DND-41 (cell line): Measurements from ENCODE around the gene YEATS4.

ENCODE experiments used
- ATAC-seq: fragments of 200-7000 bp; cut with Tn5 transposase; 3 replicates; pipeline ENCODE4 v1.9.1; 2021; ENCODE audit warnings: low read depth; ENCODE audit not compliant: insufficient read depth
- DNase-seq: peaks from one replicate; pipeline ENCODE4 v3.0.0-alpha.2; 2020
- H2AFZ ChIP-seq: 2 replicates; pipeline ENCODE4 v1.6.0; 2012; ENCODE audit warnings: low read depth, low read length
- H3K27ac ChIP-seq: 2 replicates; pipeline ENCODE4 v1.5.1; 2012; ENCODE audit warnings: low read length, inconsistent platforms
- H3K27me3 ChIP-seq: fragments of 200-600 bp; sonication (generic); 2 replicates; pipeline ENCODE4 v1.6.0; 2012; ENCODE audit warnings: low read length, mild to moderate bottlenecking, inconsistent platforms; ENCODE audit not compliant: insufficient read depth, poor library complexity
- H3K36me3 ChIP-seq: 2 replicates; pipeline ENCODE4 v1.5.1; 2012; ENCODE audit warnings: low read length, inconsistent platforms; ENCODE audit not compliant: insufficient read depth
- H3K4me1 ChIP-seq: 2 replicates; pipeline ENCODE4 v1.5.1; 2012; ENCODE audit warnings: mild to moderate bottlenecking, low read length; ENCODE audit not compliant: insufficient read depth
- H3K4me2 ChIP-seq: 2 replicates; pipeline ENCODE4 v1.6.0; 2012; ENCODE audit warnings: mild to moderate bottlenecking, moderate library complexity, low read length, inconsistent platforms; ENCODE audit not compliant: insufficient read depth
- H3K4me3 ChIP-seq, 2 experiments: fragments of 200-600 bp in 1 of 2; shearing (Covaris generic) in 1 of 2; 2 replicates each; pipeline ENCODE4 v1.5.1; 2012 to 2016; ENCODE audit warnings: inconsistent platforms in 2 of 2, low read length in 2 of 2, mild to moderate bottlenecking in 2 of 2, low read depth in 1 of 2, moderate library complexity in 1 of 2
- H3K79me2 ChIP-seq: 2 replicates; pipeline ENCODE4 v1.6.0; 2012; ENCODE audit warnings: low read length, inconsistent platforms; ENCODE audit not compliant: insufficient read depth
- H3K9ac ChIP-seq: 2 replicates; pipeline ENCODE4 v1.6.0; 2012; ENCODE audit warnings: low read depth, mild to moderate bottlenecking, inconsistent platforms, low read length, moderate library complexity
- H3K9me3 ChIP-seq: 2 replicates; pipeline ENCODE4 v1.5.1; 2012; ENCODE audit warnings: low read length, moderate library complexity, mild to moderate bottlenecking, inconsistent platforms; ENCODE audit not compliant: insufficient read depth, severe bottlenecking
- H4K20me1 ChIP-seq: 2 replicates; pipeline ENCODE4 v1.6.0; 2012; ENCODE audit warnings: low read length; ENCODE audit not compliant: insufficient read depth
- CTCF ChIP-seq: IDR thresholded peaks from 2 replicates; pipeline ENCODE4 v1.5.1; 2012; ENCODE audit warnings: borderline replicate concordance, low read length, moderate library complexity, mild to moderate bottlenecking; ENCODE audit not compliant: poor library complexity, severe bottlenecking; ENCODE audit errors: extremely low read depth
- EZH2 ChIP-seq: IDR thresholded peaks from 3 replicates; pipeline ENCODE4 v1.6.1; 2012; ENCODE audit warnings: borderline replicate concordance, low read depth, mild to moderate bottlenecking, moderate library complexity, low read length, inconsistent platforms; ENCODE audit not compliant: severe bottlenecking

Gene YEATS4

GRCh38 chr12:69328426-69328825, 31.1 kb upstream of the YEATS4 start:
- Histone ChIP-seq H3K27ac (no peak overlapping the region), H3K4me1 (peaks cover 16% of the 10 kb centered on the region), H3K9me3 (no peaks in the 10 kb centered on the region), H3K9ac (no peak overlapping the region), H3K4me3 (no peak overlapping the region), H4K20me1 (no peaks in the 10 kb centered on the region), H3K79me2 (no peaks in the 10 kb centered on the region), H3K4me2 (no peak overlapping the region), H2AFZ (no peak overlapping the region), H3K36me3 (no peaks in the 10 kb centered on the region), H3K27me3 (peaks cover 15% of the 10 kb centered on the region)
- DNase-seq: no peak
- no peak for TF ChIP-seq CTCF
- ATAC-seq: no peak

DNA sequence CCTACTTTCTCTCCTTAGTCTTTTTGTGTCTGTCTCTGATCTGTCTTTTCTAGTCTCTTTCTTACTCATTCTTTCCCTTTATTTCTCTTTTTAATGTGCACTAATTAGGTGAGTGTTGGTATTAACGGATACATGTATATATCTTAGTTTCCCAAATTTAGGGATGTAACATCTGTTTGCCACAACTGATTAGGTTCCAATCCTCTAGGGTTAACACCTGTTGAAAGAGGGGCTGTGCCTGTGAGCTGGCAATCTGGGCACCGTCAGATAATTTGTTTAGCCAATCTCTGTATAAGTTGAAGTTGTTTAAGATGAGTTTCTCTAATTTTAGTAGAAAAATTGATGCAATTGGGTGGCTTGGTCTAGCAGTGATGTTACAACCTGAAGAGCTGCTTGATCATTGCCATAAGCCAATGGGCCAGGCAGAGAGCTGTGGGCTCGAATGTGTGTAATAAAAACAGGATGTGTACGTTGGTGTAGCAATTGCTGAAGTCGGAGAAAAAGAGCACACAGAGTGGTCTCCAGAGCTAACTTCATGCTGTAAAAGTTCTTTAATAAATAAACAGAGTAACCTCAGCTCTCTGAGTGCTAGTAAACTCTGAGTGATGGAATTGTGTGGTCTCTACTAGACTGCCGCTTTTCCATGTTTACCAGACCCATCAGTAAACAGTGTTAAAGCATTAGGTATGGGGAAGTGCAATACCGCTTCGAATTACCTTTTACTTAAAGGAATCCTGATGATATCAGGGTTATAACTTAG, 29.7 kb upstream of the YEATS4 start:
- no peak for DNase-seq
- Histone ChIP-seq H3K36me3 (no peaks in the 10 kb centered on the region), H4K20me1 (no peaks in the 10 kb centered on the region), H3K27ac (no peak overlapping the region), H3K27me3 (peaks cover 15% of the 10 kb centered on the region), H3K79me2 (no peaks in the 10 kb centered on the region), H3K9me3 (no peaks in the 10 kb centered on the region), H3K4me1 (peaks cover 16% of the 10 kb centered on the region), H3K9ac (no peak overlapping the region), H3K4me3 (no peak overlapping the region), H2AFZ (0 out of 2 replicates have a peak overlapping the region, but pooled peaks have one; percentile 89), H3K4me2 (no peak overlapping the region)
- no peak for TF ChIP-seq EZH2
- no peak for TF ChIP-seq CTCF
- ATAC-seq: no peak

DNA sequence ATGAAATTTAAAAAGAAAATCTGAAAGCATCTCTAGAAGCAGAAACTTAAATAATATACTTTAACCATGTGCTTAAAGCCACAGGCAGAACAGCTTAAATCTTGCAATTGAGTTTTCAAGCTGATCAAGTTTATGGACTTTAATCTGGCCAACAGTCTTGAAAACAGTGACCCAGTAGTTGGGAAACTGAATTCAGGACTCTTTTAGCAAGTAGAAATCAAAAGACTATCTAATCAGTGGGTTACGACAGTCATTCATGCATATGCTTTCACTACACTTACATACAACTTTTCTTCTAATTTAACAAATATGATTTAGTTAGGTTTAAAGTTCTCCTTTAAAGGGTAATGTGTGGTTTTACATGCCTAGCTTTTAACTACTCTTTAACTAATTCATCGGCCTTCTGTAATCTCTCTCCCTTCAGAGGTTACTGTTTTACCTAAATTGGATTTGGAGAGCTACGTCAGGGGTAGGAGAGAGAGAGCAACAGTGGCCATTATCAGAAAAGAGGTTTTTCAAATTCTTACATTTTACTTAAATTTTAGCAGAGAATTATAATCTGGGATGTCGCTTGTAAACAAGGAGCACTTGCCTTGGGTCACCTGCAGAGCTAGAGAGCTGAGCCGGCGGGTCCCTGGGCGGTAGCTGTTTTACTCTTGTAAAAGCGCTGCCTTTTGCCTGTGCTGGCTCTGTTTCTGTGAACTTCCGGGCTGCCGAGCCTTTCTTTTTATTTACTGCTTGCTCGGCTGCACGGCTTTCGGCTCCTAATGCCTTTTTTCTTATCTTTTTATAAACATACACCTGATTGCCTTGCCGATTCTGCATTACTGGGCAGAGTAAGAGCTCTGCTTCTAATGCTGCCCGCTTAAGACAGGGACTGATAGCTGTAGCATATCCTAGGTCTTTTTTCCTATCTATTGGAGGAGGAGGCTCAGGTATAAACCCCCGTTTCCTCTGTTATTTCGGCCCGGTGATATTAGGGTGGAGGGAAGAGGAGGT, 28.8 kb upstream of the YEATS4 start:
- H3K9me3 ChIP-seq: no peaks in the 10 kb centered on the region
- DNase-seq (peak; percentile 55), ATAC-seq (peak; percentile 90)
- H3K4me1 ChIP-seq: peaks cover 16% of the 10 kb centered on the region
- TF ChIP-seq CTCF: no peak
- TF ChIP-seq EZH2: no peak
- peak overlapping the region; percentile 5; the same call in 1 of the 2 replicates for H3K27ac ChIP-seq
- H2AFZ ChIP-seq: peak overlapping the region; percentile 89
- no peaks in the 10 kb centered on the region for H4K20me1 ChIP-seq
- H3K27me3 ChIP-seq: peaks cover 15% of the 10 kb centered on the region
- H3K36me3 ChIP-seq: no peaks in the 10 kb centered on the region
- H3K79me2 ChIP-seq: no peaks in the 10 kb centered on the region
- H3K4me3 ChIP-seq: peak overlapping the region; percentile 33 to 57; a peak in 3 of 4 replicates
- H3K4me2 ChIP-seq: peak overlapping the region; percentile 78
- H3K9ac ChIP-seq: peak overlapping the region; percentile 48
